Measurements from ENCODE around the gene INSM1. TPM values are rescaled to one million over a fixed set of nuclear protein-coding genes. Genes with fewer than 3 reads are reported as not detected.
"Not testable (repeated sequence)": the region's sequence is repeated elsewhere in the genome, so short reads cannot be mapped to it uniquely, and the experiment has no call there.

Gene INSM1
- total RNA-seq = not detected

DNA sequence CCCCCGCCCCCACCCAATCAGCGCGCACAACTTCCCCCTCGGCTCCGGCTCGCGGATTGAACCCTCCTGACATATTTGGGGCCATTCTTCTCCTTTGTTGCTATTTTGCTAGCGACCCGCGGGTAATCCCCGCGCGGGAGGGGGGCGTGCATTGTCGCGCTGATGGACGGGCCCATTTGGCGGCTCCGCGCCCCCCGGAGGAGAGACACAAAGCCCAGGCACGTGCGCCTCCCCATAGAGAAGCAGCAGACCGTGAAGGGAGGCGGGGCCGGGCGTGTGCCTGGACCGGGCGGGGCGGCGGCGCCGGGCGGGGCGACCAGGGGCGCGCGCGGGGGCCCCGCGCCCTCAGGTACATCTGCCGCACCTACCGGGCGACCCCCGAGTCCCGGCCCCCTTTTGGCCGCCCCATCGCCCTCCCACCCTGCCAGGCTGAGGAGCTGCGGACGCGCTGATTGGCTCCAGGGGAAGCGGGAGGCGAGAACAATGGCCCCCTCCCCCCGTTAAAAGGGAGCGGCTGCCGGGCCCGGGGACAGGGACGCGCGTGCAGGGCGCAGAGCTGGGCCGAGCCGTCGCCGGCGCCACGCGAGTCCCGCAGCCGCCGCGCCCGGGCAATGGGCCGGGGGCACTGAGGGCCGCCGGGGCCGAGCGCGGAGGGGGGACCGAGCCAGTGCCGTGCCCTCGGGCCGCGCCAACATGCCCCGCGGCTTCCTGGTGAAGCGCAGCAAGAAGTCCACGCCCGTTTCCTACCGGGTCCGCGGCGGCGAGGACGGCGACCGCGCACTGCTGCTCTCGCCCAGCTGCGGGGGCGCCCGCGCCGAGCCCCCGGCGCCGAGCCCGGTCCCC lies at the start of gene INSM1:
Gene INSM1 (plus strand): TSS at position 530 of the 843 bp plus-strand sequence. CDS start 164 bp downstream, at position 694.
- DNase-seq = no peak

DNA sequence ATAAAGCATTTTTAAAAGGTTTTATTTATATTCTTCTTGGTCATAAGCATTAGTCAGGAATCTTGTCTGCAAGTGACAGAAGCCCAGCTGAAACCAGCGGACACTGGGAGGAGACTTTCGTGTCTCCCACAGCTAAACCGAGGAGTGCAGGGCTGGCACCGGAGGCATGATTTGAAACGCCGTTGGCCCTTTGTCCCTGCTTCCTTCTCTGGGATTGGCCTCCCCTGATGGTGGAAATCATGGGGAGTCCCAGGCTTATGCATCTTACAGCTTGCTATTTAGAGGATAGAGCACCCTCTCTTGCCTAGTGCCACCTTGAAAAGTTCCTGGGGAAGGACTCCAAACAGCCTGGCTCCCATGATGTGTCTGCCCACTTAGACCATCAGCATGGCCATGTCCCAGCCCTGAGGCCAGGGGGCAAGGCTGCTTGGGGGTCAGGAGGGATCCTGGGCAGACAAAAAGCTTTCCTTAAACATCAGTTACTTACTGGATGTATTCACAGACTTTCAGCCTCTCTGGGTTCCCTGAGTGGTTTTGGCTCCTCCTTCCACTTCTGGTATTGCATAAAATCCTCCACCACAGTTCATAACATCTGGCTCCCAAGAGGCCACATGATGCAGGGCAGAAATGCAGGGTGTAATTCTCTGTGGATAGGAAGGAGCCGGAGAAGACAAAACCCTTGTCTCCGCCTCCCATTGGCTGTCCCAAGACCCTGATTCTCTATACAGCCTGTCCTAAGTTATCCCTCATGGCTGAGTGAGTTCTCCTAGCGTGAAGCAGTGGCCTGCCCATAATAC lies 49.3 kb upstream of the INSM1 start:
- no peak for DNase-seq

DNA sequence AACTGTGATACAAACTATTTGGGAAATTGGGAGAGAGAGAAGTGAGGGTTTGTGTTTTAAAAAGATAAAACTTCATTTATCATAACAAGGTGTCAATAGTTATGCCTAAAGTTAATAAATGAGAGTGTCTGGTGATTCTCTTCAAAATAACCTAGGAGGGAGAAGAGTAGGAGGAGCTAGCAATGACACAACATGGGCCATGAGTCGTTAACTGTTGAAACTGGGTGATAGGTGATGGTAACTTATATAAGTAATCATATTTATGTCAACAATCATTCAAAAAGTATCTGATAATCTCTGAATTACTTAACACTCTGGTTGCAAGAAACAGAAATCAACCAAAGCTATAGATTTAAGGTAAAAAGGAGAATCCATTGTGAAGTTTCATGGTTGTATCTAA lies 46.8 kb upstream of the INSM1 start:
- no peak for DNase-seq

GRCh38 chr20:20321917-20322316 lies 46.0 kb upstream of the INSM1 start:
- no peak for DNase-seq

- no peak for DNase-seq
These were observed 45.0 kb upstream of the INSM1 start for GRCh38 chr20:20322912-20323311.

GRCh38 chr20:20327746-20328145 lies 40.2 kb upstream of the INSM1 start:
- DNase-seq = no peak

DNA sequence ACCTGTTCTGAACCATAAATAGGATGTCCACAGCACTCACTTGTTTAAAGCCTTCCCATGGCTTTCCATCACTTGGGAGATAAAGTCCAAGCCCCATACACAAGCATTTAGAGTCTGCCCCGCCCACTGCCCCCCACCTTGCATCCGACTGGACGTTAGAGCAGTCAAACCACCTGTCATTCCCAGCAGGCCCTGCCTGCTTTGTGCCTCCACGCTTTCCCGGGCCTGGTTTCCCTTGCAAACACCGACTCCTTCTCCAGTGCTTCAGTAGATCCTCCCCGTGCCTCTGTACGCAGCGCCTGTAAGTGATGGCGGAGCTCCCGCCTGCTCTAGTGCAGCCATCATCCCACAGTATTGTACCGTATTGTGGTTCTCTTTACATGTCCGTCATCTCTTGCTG lies 38.3 kb upstream of the INSM1 start:
- no peak for DNase-seq

DNA sequence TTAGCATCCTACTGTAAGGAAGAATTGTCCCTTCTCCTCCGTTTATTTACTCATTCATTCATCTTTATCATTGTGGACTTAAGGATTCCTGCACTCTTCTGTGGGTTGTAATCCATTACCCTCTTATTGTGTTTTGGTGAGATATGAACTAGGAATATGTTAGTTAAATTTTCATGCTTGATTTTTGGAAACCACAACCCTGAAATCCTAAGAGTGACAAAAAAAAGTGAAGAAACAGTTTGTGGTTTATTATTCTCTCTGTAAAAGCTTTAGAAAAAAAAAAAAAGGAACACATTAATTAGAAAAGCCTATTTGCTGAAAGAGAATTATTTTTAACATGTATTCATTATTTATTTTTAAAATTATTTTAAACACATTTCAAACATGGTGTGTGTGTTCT lies 36.7 kb upstream of the INSM1 start:
- no peak for DNase-seq

DNA sequence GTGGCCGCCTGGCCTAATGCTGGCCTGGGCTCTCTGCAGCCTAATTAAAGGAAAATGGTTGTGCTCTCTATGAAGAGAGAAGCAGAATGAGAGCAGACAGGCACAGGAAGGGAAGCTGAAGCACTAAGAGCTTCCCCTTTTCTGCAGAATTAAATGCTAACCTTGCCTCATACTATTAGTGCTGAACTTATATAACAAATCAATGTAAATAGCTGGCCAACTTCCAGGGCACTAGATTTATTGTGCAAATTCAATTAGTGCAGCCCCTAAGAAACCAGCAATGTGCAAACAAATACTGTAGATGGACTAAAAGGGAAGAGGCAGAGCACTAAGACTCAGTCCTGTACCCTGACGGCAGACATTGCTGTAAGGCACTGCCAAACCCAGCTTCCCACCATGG lies 36.1 kb upstream of the INSM1 start:
- DNase-seq = no peak

- no peak for DNase-seq
These were observed 34.0 kb upstream of the INSM1 start for GRCh38 chr20:20333866-20334265.

- no peak for DNase-seq
These were observed 33.4 kb upstream of the INSM1 start for GRCh38 chr20:20334489-20334888.

GRCh38 chr20:20338133-20338730 lies 29.7 kb upstream of the INSM1 start:
- no peak for DNase-seq

- no peak for DNase-seq
These were observed 27.5 kb upstream of the INSM1 start for GRCh38 chr20:20340443-20340842.

DNA sequence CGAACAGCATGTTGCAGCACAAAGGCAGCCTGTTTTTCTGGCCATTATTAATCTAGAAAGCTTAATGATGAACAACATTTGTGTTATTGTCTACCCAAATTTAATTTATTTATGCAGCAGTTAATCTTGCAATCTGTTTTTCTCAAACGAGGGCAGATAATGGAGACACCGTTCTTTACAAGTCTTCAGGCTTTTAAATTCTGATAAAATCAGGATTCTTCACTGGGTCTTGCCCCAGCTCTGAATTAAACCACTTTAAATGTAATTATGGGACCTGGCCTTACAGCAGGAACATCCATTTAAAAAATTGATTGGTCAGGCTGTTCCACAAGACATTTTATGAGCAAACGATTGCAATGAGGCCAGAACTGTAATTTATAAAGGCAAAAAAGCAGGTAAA lies 26.5 kb upstream of the INSM1 start:
- no peak for DNase-seq

DNA sequence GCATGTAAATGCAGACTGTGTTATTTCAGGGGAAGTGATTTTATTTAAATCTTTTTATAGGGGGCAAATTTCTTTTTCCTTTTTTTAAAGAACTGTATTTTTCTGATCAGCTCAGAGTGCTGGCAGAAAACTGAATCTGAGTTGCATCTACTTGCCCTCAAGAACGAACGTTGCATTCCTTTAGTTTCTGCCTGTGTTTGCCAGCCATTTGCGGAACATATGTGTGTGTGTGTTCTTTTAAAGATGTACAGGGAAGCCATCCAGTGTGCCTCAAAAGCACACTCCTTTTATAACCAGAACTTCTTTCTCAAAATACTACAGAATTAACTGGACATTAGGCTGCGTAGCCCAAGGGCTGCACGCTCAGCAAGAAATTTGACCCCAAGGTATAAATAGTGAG lies 25.8 kb upstream of the INSM1 start:
- no peak for DNase-seq

DNA sequence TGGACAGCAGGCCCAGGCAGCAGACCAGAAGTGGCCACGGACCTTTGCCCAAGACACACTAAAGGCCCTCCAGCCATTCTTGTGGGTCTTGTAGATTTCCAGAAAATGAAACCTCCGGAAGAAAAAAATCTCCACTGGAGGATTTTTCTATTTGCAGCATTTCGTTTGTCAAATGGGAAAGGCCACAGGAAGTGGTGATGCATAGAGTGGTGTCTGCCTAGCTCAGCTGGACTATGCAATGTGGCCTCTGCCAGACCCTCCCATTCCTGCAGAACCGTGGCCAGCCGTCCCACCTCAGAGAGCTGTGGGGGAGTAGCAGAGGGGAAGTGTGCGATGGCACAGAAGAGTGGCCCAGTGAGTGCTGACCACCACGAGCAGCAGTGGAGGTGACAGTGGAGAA lies 24.0 kb upstream of the INSM1 start:
- no peak for DNase-seq

- no peak for DNase-seq
These were observed 23.4 kb upstream of the INSM1 start for GRCh38 chr20:20344476-20344875.

DNA sequence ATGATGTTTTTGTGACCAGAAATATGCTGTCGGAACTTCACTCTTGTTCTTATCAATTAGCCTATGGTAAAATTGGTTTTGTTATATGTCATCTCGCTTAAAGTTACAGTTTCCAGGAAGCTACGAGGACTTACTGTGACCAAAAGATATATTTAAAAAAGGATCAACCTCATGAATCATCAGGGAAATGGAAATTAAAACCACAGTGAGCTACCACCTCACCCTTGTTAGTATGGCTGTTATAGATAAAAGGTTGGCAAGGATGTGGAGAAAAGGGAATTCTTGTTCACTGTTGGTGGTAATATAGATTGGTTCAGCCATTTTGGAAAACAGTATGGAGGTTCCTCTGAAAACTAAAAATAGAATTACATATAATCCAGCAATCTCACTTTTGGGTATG lies 14.3 kb upstream of the INSM1 start:
- no peak for DNase-seq

DNA sequence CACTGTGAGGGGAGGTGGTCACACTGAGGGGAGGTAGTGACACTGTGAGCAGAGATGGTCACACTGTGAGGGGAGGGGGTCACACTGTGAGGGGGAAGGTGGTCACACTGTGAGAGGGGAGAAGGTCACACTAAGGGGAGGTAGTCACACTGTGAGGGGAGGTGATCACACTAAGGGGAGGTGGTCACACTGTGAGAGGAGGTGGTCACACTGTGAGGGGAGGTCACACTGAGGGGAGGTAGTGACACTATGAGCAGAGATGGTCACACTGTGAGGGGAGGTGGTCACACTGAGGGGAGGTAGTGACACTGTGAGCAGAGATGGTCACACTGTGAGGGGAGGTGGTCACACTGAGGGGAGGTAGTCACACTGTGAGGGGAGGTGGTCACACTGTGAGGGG lies 12.4 kb upstream of the INSM1 start:
- DNase-seq = not testable (repeated sequence)

DNA sequence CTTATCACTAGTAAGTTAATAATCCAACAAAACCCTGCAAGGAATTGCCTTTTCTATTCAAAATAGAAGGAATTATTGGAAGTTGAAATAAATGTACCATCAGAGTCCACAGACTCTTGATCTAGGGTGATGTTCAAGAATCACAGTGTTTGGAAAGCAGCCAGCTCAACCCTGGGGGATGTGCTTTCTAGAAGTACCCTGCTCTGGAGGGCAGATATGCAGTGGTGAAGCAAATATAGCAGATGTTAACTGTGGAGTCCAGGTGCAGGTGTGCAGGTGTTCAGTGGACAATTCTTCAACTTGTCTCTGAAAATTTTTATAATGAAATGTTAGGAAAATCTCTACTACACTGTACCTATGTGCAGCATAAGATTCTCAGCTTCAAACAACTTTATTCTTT lies 9.1 kb upstream of the INSM1 start:
- DNase-seq = no peak

GRCh38 chr20:20359628-20360027 lies 8.3 kb upstream of the INSM1 start:
- no peak for DNase-seq

DNA sequence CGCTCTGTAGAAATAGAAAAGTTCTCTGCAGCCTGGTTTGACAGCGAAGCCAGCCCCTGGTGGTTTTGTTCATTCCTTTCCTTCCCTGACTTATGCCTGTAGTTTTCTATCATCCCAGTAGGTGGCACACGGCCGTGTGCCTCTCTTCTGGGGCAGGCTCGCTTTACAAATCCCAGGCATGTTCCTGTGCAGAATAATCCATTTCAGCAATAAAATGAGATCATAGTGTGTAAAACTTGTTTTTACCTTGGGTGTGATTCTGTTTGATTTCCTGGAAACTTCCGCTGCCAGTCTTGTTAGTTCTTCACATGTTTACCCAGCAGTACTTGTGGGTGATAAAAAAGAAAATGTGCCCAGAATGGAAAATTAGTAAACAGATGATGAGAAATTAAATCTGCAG lies 7.4 kb upstream of the INSM1 start:
- DNase-seq = no peak

GRCh38 chr20:20362774-20363433 lies 5.0 kb upstream of the INSM1 start:
- no peak for DNase-seq
